Activated CD4-positive, alpha-beta T cell treated with anti-CD3 and anti-CD28 coated beads, Interleukin-2, amount 10 ng/mL, durations not matched to agents 7 days and 5 days (primary cell): ENCODE data around the gene SLCO4A1. TPM values are rescaled to one million over a fixed set of nuclear protein-coding genes. Genes with fewer than 3 reads are reported as not detected.

Experiments
- CTCF ChIA-PET: fragments of 350-600 bp; sonication (Branson Sonifier 250); formaldehyde crosslinking; loops from one replicate; lab custom pipeline; 2021; ENCODE audit warnings: antibody characterized with exemption; lab: Charles Lee
- POLR2A ChIA-PET: fragments of 350-600 bp; sonication (Branson Sonifier 250); formaldehyde crosslinking; loops from one replicate; lab custom pipeline; 2021; ENCODE audit warnings: antibody characterized with exemption; lab: Charles Lee
- DNase-seq: peaks from one replicate; pipeline ENCODE4 v3.0.0-alpha.2; 2020
- H3K27ac Mint-ChIP-seq: one replicate; pipeline ENCODE4 v1.8.0; 2021; ENCODE audit warnings: mild to moderate bottlenecking, moderate library complexity, mixed read lengths
- H3K27me3 Mint-ChIP-seq: one replicate; pipeline ENCODE4 v1.8.0; 2021; ENCODE audit warnings: mixed read lengths
- H3K36me3 Mint-ChIP-seq: one replicate; pipeline ENCODE4 v1.8.0; 2021; ENCODE audit warnings: low read depth, mixed read lengths
- H3K4me1 Mint-ChIP-seq: one replicate; pipeline ENCODE4 v1.8.0; 2021; ENCODE audit warnings: mixed read lengths
- H3K4me3 Mint-ChIP-seq: one replicate; pipeline ENCODE4 v1.8.0; 2021; ENCODE audit warnings: mild to moderate bottlenecking, moderate library complexity, mixed read lengths
- H3K9me3 Mint-ChIP-seq: one replicate; pipeline ENCODE4 v1.8.0; 2021; ENCODE audit warnings: mixed read lengths
- total RNA-seq, 2 experiments: library from RNA; stranded (reverse); gene quantifications; one replicate each; pipeline ENCODE4 v1.2.3, GENCODE V29; 2021

The SLCO4A1 gene
- total RNA-seq, 2 experiments from 2014 or later: 54.2 to 55.2 TPM

- ChIA-PET CTCF (no interaction called here), POLR2A (interaction anchor here (0.6 kb wide), 1 partner anchor 313 kb away, joined by 3 read pairs; no protein-coding TSS in a partner anchor)
- Mint-ChIP-seq H3K9me3 (no peaks in the 10 kb centered on the region), H3K27ac (peak overlapping the region; percentile 79), H3K4me1 (peaks cover 17% of the 10 kb centered on the region), H3K27me3 (peaks cover 13% of the 10 kb centered on the region), H3K36me3 (no peaks in the 10 kb centered on the region), H3K4me3 (no peak overlapping the region)
- no peak for DNase-seq
Observed at GRCh38 chr20:62703853-62704228, 61.5 kb downstream of the SLCO4A1 start.

- Mint-ChIP-seq H3K9me3 (no peaks in the 10 kb centered on the region), H3K27ac (no peak overlapping the region)
- CTCF ChIA-PET: no interaction called here
Observed at GRCh38 chr20:62704341-62704948, 62.1 kb downstream of the SLCO4A1 start.

GRCh38 chr20:62705627-62706026 lies 63.3 kb downstream of the SLCO4A1 start:
- no peak for DNase-seq
- ChIA-PET POLR2A (no interaction called here), CTCF (no interaction called here)
- no peak overlapping the region for H3K4me3 Mint-ChIP-seq
- peaks cover 26% of the 10 kb centered on the region for H3K27me3 Mint-ChIP-seq
- no peaks in the 10 kb centered on the region for H3K9me3 Mint-ChIP-seq
- H3K4me1 Mint-ChIP-seq: peaks cover 17% of the 10 kb centered on the region
- H3K36me3 Mint-ChIP-seq: no peaks in the 10 kb centered on the region
- no peak overlapping the region for H3K27ac Mint-ChIP-seq

More at GRCh38 chr20:62704341-62704948, 62.1 kb downstream of the SLCO4A1 start:
- Mint-ChIP-seq H3K4me3 (no peak overlapping the region), H3K4me1 (peaks cover 17% of the 10 kb centered on the region), H3K27me3 (peaks cover 15% of the 10 kb centered on the region), H3K36me3 (no peaks in the 10 kb centered on the region)
- DNase-seq: no peak
- POLR2A ChIA-PET: interaction anchor here (0.6 kb wide), 1 partner anchor 313 kb away, joined by 3 read pairs; no protein-coding TSS in a partner anchor

- Mint-ChIP-seq H3K9me3 (no peaks in the 10 kb centered on the region), H3K27ac (no peak overlapping the region), H3K4me3 (no peak overlapping the region), H3K4me1 (peaks cover 17% of the 10 kb centered on the region), H3K36me3 (no peaks in the 10 kb centered on the region), H3K27me3 (peaks cover 27% of the 10 kb centered on the region)
- CTCF ChIA-PET: no interaction called here
- POLR2A ChIA-PET: no interaction called here
- DNase-seq: no peak
Observed at GRCh38 chr20:62706344-62706743, 64.0 kb downstream of the SLCO4A1 start.

GRCh38 chr20:62706857-62707256 lies 64.6 kb downstream of the SLCO4A1 start:
- POLR2A ChIA-PET: no interaction called here
- no peaks in the 10 kb centered on the region for H3K9me3 Mint-ChIP-seq
- H3K4me1 Mint-ChIP-seq: peaks cover 19% of the 10 kb centered on the region
- H3K27me3 Mint-ChIP-seq: peaks cover 29% of the 10 kb centered on the region
- no peak overlapping the region for H3K4me3 Mint-ChIP-seq
- H3K36me3 Mint-ChIP-seq: no peaks in the 10 kb centered on the region
- CTCF ChIA-PET: no interaction called here
- H3K27ac Mint-ChIP-seq: no peak overlapping the region
- DNase-seq: no peak

GRCh38 chr20:62707276-62707920 lies 65.1 kb downstream of the SLCO4A1 start:
- peaks cover 32% of the 10 kb centered on the region for H3K27me3 Mint-ChIP-seq
- H3K36me3 Mint-ChIP-seq: no peaks in the 10 kb centered on the region
- no peak overlapping the region for H3K27ac Mint-ChIP-seq
- DNase-seq: no peak
- ChIA-PET CTCF (interaction anchor here (1.7 kb wide), 1 partner anchor 17 kb away, joined by 4 read pairs; no protein-coding TSS in a partner anchor), POLR2A (no interaction called here)
- peaks cover 19% of the 10 kb centered on the region for H3K4me1 Mint-ChIP-seq
- no peak overlapping the region for H3K4me3 Mint-ChIP-seq
- H3K9me3 Mint-ChIP-seq: no peaks in the 10 kb centered on the region

GRCh38 chr20:62707921-62708521 lies 65.7 kb downstream of the SLCO4A1 start:
- Mint-ChIP-seq H3K4me1 (peaks cover 19% of the 10 kb centered on the region), H3K9me3 (no peaks in the 10 kb centered on the region), H3K4me3 (peak overlapping the region; percentile 57), H3K27me3 (peaks cover 32% of the 10 kb centered on the region), H3K27ac (no peak overlapping the region), H3K36me3 (no peaks in the 10 kb centered on the region)
- no peak for DNase-seq
- CTCF ChIA-PET: interaction anchor here (0.7 to 1.7 kb wide), 2 partner anchors 15 to 17 kb away, joined by 4 read pairs; no protein-coding TSS in a partner anchor
- POLR2A ChIA-PET: no interaction called here

- Mint-ChIP-seq H3K9me3 (no peaks in the 10 kb centered on the region), H3K27me3 (peaks cover 38% of the 10 kb centered on the region), H3K36me3 (no peaks in the 10 kb centered on the region), H3K4me3 (peak within 1 kb of the TSS; percentile 57), H3K4me1 (peaks cover 14% of the 10 kb centered on the region), H3K27ac (no peak within 1 kb of the TSS)
- POLR2A ChIA-PET: no interaction called here
- no peak for DNase-seq
- CTCF ChIA-PET: interaction anchor here (1.2 to 1.7 kb wide), 2 partner anchors 14 to 18 kb away, joined by 4 read pairs; no protein-coding TSS in a partner anchor
Observed at GRCh38 chr20:62708591-62709536, 66.6 kb downstream of the SLCO4A1 start, which contains the start of gene NTSR1. TSS of gene NTSR1 (plus strand) at chr20:62708836. CDS start at chr20:62709208, 372 bp downstream.

GRCh38 chr20:62709537-62709905 lies 67.2 kb downstream of the SLCO4A1 start:
- POLR2A ChIA-PET: no interaction called here
- CTCF ChIA-PET: interaction anchor here (0.6 to 1.2 kb wide), 2 partner anchors 15 to 85 kb away, joined by 3 to 4 read pairs; no protein-coding TSS in a partner anchor
- H3K36me3 Mint-ChIP-seq: no peaks in the 10 kb centered on the region
- H3K4me1 Mint-ChIP-seq: peaks cover 16% of the 10 kb centered on the region
- H3K9me3 Mint-ChIP-seq: no peaks in the 10 kb centered on the region
- H3K27ac Mint-ChIP-seq: no peak overlapping the region
- peak overlapping the region; percentile 6 for H3K4me3 Mint-ChIP-seq
- DNase-seq: no peak
- H3K27me3 Mint-ChIP-seq: peaks cover 42% of the 10 kb centered on the region

GRCh38 chr20:62710221-62710885 lies 68.0 kb downstream of the SLCO4A1 start:
- Mint-ChIP-seq H3K27me3 (peaks cover 42% of the 10 kb centered on the region), H3K27ac (no peak overlapping the region), H3K4me1 (peaks cover 14% of the 10 kb centered on the region), H3K9me3 (no peaks in the 10 kb centered on the region), H3K4me3 (peak overlapping the region; percentile 6), H3K36me3 (no peaks in the 10 kb centered on the region)
- DNase-seq: no peak
- CTCF ChIA-PET: interaction anchor here (0.6 to 1.2 kb wide), 3 partner anchors 16 to 84 kb away, joined by 3 to 5 read pairs (median 4); no protein-coding TSS in a partner anchor
- POLR2A ChIA-PET: no interaction called here

- Mint-ChIP-seq H3K36me3 (no peaks in the 10 kb centered on the region), H3K4me3 (no peak overlapping the region), H3K27ac (no peak overlapping the region), H3K9me3 (no peaks in the 10 kb centered on the region), H3K27me3 (peaks cover 42% of the 10 kb centered on the region), H3K4me1 (peaks cover 19% of the 10 kb centered on the region)
- POLR2A ChIA-PET: no interaction called here
- CTCF ChIA-PET: interaction anchor here (0.6 kb wide), 1 partner anchor 847 kb away, joined by 3 read pairs; no protein-coding TSS in a partner anchor
- DNase-seq: peak; percentile 28
Observed at GRCh38 chr20:62710886-62711702, 68.8 kb downstream of the SLCO4A1 start.
